NCI-H2081 (cell line): ENCODE measurements around the gene STK17B.

Experiments used
- DNase-seq, 2 experiments: peaks; one replicate each; lab custom pipeline; 2025; lab: John Stamatoyannopoulos, UW

STK17B gene

GRCh38 chr2:196155575-196155974, 15.8 kb downstream of the STK17B start:
- DNase-seq, result no peak

- no peak for DNase-seq
These were observed 17.9 kb downstream of the STK17B start for GRCh38 chr2:196153480-196153879.

- DNase-seq, result no peak
These were observed 21.4 kb downstream of the STK17B start for GRCh38 chr2:196149948-196150347.

GRCh38 chr2:196148736-196149135, 22.6 kb downstream of the STK17B start:
- DNase-seq, result no peak

- DNase-seq, result no peak
These were observed 26.1 kb downstream of the STK17B start for GRCh38 chr2:196145256-196145655.

- DNase-seq, result no peak
These were observed 26.8 kb downstream of the STK17B start for GRCh38 chr2:196144513-196145126.

- no peak for DNase-seq
These were observed 27.6 kb downstream of the STK17B start for GRCh38 chr2:196143730-196144131.

GRCh38 chr2:196142825-196143224, 28.6 kb downstream of the STK17B start:
- no peak for DNase-seq

- DNase-seq, result no peak
These were observed 31.2 kb downstream of the STK17B start for GRCh38 chr2:196140213-196140612.

- DNase-seq, result no peak
These were observed 34.1 kb downstream of the STK17B start for GRCh38 chr2:196137271-196137670.

GRCh38 chr2:196136151-196136550, 35.2 kb downstream of the STK17B start:
- DNase-seq, result no peak

- no peak for DNase-seq
These were observed 39.1 kb downstream of the STK17B start for GRCh38 chr2:196131949-196132925.

- DNase-seq, result no peak
These were observed 39.9 kb downstream of the STK17B start for GRCh38 chr2:196131384-196131937.

- DNase-seq, result no peak
These were observed 41.1 kb downstream of the STK17B start for GRCh38 chr2:196130039-196130825.

- no peak for DNase-seq
These were observed 42.6 kb downstream of the STK17B start for GRCh38 chr2:196128749-196129148.

- DNase-seq, result no peak
These were observed 45.8 kb downstream of the STK17B start for GRCh38 chr2:196125596-196125995.

GRCh38 chr2:196123679-196124373, 47.6 kb downstream of the STK17B start:
- no peak for DNase-seq

GRCh38 chr2:196119926-196120325, 51.5 kb downstream of the STK17B start:
- no peak for DNase-seq

- no peak for DNase-seq
These were observed 54.1 kb downstream of the STK17B start for GRCh38 chr2:196117214-196117705.

GRCh38 chr2:196113061-196113974, 58.1 kb downstream of the STK17B start:
- DNase-seq, result no peak
